Non-pigmented ciliary epithelial cell (primary cell): ENCODE data around the gene MKLN1.
"Not testable (repeated sequence)": the region's sequence is repeated elsewhere in the genome, so short reads cannot be mapped to it uniquely, and the experiment has no call there.

Source experiments
- DNase-seq: peaks from one replicate; pipeline ENCODE4 v3.0.0-alpha.2; 2010; ENCODE audit warnings: low read depth

MKLN1 gene

DNA sequence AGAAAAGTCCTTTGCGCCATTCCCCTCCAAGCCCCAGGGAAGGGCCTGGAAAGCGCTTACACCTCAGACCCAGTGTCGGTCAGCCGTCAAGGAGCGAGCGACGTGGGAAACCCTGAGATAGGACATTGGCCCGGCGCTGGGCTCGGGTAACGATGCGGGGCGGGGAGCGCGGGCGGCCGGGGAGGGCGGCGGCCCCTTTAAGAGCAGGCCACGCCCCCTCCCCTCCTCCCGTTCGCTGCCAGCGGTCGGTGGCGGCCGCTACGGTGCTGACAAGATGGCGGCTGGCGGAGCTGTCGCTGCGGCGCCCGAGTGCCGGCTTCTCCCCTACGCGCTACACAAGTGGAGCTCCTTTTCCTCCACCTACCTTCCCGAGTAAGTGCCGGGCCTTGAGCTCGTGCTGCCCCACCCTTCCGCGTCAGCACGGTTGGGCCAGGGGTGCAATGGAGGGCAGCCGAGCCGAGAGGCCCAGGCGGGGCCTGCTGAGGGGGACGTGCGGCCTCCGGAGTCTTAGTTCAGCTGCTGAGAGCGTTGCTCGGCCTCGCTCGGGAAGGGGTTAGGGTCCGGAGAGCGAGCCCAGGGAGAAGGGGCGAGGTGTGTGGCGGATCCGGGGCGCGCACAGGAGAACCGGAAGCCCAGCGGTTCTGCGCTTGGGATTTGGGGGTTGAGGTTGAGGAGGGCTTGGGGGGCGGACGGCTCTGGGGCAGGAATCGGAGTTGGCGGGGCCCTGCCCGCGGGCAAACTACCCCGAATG is at the start of gene MKLN1:
Gene MKLN1, plus strand, starts transcription at position 251 of the 751 bp plus-strand sequence. Its CDS starts 24 bp downstream, at position 275.
- peak; percentile 35 for DNase-seq

GRCh38 chr7:131279044-131279443 is 48.6 kb upstream of the MKLN1 start:
- DNase-seq = no peak

- no peak for DNase-seq
Observed at GRCh38 chr7:131281266-131282048, 46.2 kb upstream of the MKLN1 start.

DNA sequence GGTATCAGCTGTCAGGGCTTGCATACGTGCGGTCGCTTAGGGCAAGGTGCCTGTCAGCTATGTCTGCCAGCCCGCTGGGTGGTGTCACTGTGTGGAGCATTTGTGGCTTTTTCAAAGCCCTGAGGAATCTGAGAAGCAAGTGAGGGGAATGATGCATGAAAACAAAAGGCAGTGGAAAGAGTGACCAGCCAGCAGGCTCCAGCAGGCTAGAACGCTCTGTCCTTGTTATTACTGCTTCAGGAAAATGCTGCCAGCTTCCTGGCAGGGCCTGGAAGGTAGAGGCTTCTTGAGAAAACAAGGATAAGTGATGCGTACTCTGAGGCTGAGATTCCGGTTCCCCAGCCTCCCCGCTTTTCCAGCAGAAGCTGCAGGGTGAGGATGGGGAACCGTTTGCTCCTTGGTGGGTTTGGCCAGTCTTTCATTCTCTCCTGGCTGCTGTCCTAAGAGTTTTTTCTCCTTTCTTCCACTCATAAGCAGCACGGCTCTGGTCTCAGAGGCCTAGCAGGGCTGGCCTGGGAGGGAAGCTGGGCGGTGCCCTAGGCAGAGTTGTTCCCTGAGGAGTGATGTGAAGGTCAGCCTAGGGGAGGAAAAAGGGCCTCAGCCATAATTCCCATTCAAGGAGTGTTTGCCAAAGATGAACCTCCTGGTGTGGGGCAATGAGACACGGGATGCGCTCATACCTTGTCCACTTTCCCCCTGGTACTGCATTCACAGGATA is 42.8 kb upstream of the MKLN1 start:
- peak; percentile 3 for DNase-seq

DNA sequence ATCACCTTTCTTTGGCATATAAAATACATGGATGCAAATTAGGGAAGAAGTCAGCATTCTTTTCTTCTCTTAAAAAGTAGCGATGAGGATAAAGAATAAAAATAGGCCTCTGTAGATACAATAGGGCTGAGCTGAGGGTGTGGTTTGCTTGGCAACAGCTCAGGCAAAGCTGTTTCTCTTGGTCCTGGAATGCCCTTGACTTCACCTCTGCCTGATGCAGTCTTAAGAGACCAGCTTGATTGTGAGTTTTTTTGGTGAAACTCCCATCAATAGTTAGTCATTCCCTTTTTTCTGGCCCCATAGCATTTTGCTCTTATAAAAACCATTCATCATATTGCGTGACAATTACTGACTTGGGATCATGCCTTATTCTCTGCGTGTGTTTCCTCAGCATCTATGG is 42.1 kb upstream of the MKLN1 start:
- DNase-seq = no peak

DNA sequence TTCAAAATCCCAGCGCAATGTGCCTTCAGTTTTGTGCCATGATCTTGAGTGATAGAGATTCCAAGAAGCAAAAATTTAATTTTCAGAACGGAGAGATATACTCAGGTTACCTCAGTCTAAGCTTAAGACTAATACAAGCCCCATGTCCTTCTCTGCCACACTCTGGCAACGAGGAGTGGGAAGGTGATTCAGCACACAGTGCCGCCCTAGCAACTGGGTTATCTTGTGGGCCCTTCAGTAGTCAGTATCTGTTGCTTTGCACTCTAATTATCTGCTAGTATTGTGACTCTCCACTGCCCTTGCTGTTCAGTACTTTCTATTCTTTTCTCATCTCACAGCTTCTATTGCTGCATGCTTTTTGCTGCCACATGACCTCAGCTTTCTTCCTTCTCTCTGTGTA is 39.2 kb upstream of the MKLN1 start:
- no peak for DNase-seq

DNA sequence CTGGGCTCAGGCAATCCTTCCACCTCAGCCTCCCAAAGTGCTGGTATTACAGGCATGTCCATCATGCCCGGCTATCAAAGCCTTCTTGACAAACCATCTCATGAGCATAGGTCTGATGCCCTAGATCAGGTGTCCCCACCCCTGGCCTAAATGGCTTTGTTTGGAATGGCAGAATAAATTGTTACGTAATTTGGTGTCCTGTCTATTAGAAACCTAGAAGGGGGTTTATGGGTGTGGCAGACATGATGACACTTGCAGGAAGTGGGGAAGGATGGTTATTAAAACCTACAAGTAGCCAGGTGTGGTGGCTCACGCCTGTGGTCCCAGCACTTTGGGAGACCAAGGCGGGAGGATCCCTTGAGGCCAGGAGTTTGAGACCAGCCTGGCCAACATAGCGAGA is 38.6 kb upstream of the MKLN1 start:
- DNase-seq = no peak

GRCh38 chr7:131292141-131292905 is 35.4 kb upstream of the MKLN1 start:
- DNase-seq = no peak

GRCh38 chr7:131293018-131293417 is 34.7 kb upstream of the MKLN1 start:
- DNase-seq = peak; percentile 23

GRCh38 chr7:131294553-131294952 is 33.1 kb upstream of the MKLN1 start:
- DNase-seq = no peak

GRCh38 chr7:131298608-131298992 is 29.1 kb upstream of the MKLN1 start:
- no peak for DNase-seq

DNA sequence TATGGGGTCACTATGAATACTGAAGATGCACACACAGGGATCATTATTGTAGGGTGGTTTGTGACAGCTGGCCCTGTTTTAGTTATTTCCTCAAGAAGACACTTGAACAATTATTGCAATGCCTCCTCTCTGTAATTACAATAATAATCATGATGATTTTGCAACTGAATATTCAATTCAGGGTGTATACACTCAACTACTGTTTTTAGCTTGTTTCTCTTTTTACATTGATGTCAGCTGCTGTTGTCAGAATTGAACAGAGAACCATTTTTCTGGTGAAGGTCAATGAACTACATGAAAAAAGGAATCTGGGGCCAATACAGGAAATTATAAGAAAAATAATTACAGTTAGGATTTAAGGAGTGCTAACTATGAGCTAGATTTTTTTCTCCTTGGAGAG is 28.6 kb upstream of the MKLN1 start:
- no peak for DNase-seq

- DNase-seq = no peak
Observed at GRCh38 chr7:131300078-131300477, 27.6 kb upstream of the MKLN1 start.

GRCh38 chr7:131300572-131301466 is 26.9 kb upstream of the MKLN1 start:
- DNase-seq = no peak

DNA sequence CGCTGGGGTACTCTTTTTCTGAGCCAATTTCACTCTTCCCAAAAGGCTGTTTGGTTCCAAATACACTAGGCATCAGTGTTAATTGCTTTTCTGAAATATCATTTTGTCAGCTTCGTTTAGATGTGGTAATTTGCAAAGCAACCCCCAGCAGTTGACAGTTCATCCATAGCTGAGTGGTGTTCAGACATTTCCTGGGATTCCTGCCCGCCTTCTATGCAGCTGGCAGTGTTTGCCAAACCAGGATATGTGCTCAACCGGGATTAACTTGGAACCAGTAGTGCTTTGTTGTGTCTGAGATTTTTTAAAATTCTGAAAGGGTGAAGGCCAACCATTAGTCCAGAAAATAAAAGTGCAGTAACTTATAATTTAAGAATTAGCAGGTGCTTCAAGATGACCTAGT is 25.2 kb upstream of the MKLN1 start:
- DNase-seq = no peak

GRCh38 chr7:131302876-131303707 is 24.6 kb upstream of the MKLN1 start:
- no peak for DNase-seq

DNA sequence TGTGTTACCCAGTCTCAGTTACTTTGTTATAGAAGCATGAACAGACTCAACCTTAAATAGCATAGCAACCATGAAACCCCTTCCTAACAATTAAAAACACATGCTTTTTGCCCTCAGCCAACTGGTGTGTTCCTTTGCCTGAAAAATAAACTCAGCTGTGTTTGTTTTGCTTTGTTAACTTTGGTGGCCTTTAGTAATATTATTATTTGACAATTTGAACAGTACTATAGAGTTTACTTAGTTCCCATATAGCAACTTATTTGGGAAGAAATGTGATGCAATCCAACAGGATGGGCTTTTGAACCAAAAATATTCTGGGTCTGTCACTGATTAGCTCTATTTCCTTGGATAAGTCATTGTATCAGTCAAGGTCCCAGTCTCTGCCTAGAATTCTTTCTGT is 22.5 kb upstream of the MKLN1 start:
- no peak for DNase-seq

DNA sequence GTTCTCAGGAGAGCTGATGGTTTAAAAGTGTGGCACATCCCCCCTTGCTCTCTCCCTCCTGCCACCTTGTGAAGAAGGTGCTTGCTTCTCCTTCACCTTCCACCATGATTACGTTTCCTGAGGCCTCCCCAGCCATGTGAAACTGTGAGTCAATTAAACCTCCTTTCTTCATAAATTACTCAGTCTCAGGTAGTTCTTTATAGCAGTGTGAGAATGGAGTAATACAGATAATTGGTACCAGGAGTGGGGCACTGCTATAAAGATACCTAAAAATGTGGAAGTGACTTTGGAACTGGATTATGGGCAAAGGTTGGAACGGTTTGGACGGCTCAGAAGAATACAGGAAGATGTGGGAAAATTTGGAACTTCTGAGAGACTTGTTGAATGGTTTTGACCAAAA is 21.6 kb upstream of the MKLN1 start:
- DNase-seq = not testable (repeated sequence)

- DNase-seq = no peak
Observed at GRCh38 chr7:131306777-131307176, 20.9 kb upstream of the MKLN1 start.

GRCh38 chr7:131307627-131308026 is 20.0 kb upstream of the MKLN1 start:
- DNase-seq = no peak
